ENCODE results near the gene INVS. TPM values are rescaled to one million over a fixed set of nuclear protein-coding genes. Genes with fewer than 3 reads are reported as not detected.

The INVS gene
- total and polyA plus RNA-seq, 2 of the 13 experiments (the other 11 are each of a cell fraction or from before 2014, with no cell fraction given) = 11.3 to 16.3 TPM

- TF ChIP-seq CSRNP1 (CRISPR knock-in tag; IDR thresholded peaks at IDR 0.05) (no peak), ZNF776 (CRISPR knock-in tag; IDR thresholded peaks at IDR 0.05) (no peak), ZNF781 (CRISPR knock-in tag; IDR thresholded peaks at IDR 0.05; ENCODE audit: borderline replicate concordance, not compliant biosample characterization) (no peak), ZNF253 (CRISPR knock-in tag; IDR thresholded peaks at IDR 0.05; ENCODE audit: borderline replicate concordance) (no peak), NR2F2 (IDR thresholded peaks at IDR 0.05; ENCODE audit: borderline replicate concordance, low read depth) (no peak), RBAK (CRISPR knock-in tag; IDR thresholded peaks at IDR 0.05) (no peak), DRAP1 (CRISPR knock-in tag; IDR thresholded peaks at IDR 0.05) (no peak), SALL2 (CRISPR knock-in tag; IDR thresholded peaks at IDR 0.05) (no peak), ZNF225 (CRISPR knock-in tag; IDR thresholded peaks at IDR 0.05) (no peak), JDP2 (CRISPR knock-in tag; IDR thresholded peaks at IDR 0.05; ENCODE audit: borderline replicate concordance) (no peak), ELF1 (CRISPR knock-in tag; IDR thresholded peaks at IDR 0.05) (no peak), YY1 (IDR thresholded peaks at IDR 0.05; ENCODE audit: insufficient read depth, insufficient replicate concordance, low read depth, low read length) (no peak), ZNF703 (CRISPR knock-in tag; IDR thresholded peaks at IDR 0.05; ENCODE audit: borderline replicate concordance) (no peak)
These were observed 71.0 kb downstream of the INVS start (continued) for GRCh38 chr9:100170085-100170484.

GRCh38 chr9:100170556-100170955 is 71.5 kb downstream of the INVS start:
- no peak for FAIRE-seq
- no peak overlapping the region for H3K27ac ChIP-seq (ENCODE audit: extremely low read length, insufficient read depth, low read length)
- no peaks in the 10 kb centered on the region for H3K36me3 ChIP-seq (replicated peaks in 1 of 2; ENCODE audit: control insufficient read depth in 1 of 2, insufficient read depth in 2 of 2, low read length in 2 of 2)
- H3K4me2 ChIP-seq (ENCODE audit: low read depth, low read length) = no peak overlapping the region
- ChIA-PET CTCF (ENCODE audit: low intra/inter-chr PET ratio, low total read pairs) (no interaction called here), POLR2A (no interaction called here)
- H3K4me1 ChIP-seq (ENCODE audit: insufficient read depth, low read length) = no peaks in the 10 kb centered on the region
- intact Hi-C loops (cut with micrococcal nuclease; ENCODE audit: unreplicated experiment) = no loop called here
- H3K27me3 ChIP-seq (ENCODE audit: control insufficient read depth in 1 of 2, insufficient read depth in 2 of 2, low read length in 2 of 2) = no peaks in the 10 kb centered on the region
- H4K20me1 ChIP-seq (ENCODE audit: insufficient read depth, low read length) = no peaks in the 10 kb centered on the region
- no peak overlapping the region for H3K4me3 ChIP-seq (replicated peaks in 1 of 3; ENCODE audit: insufficient read depth in 1 of 3, low read depth in 2 of 3, low read length in 3 of 3)
- TF ChIP-seq NFKBIZ (CRISPR knock-in tag; IDR thresholded peaks at IDR 0.05) = no peak
- no peak for TF ChIP-seq ZNF678 (CRISPR knock-in tag; IDR thresholded peaks at IDR 0.05)
- TF ChIP-seq HIVEP1 (CRISPR knock-in tag; IDR thresholded peaks at IDR 0.05) = no peak
- TF ChIP-seq ZNF33A (CRISPR knock-in tag; IDR thresholded peaks at IDR 0.05; ENCODE audit: borderline replicate concordance) = no peak
- no peak for TF ChIP-seq SUZ12 (IDR thresholded peaks at IDR 0.05; ENCODE audit: low read depth, low read length)
- TF ChIP-seq ZNF615 (CRISPR knock-in tag; IDR thresholded peaks at IDR 0.05; ENCODE audit: borderline replicate concordance) = no peak
- no peak for TF ChIP-seq THAP8 (CRISPR knock-in tag; IDR thresholded peaks at IDR 0.05; ENCODE audit: borderline replicate concordance)
- no peak for TF ChIP-seq ZBTB1 (CRISPR knock-in tag; IDR thresholded peaks at IDR 0.05; ENCODE audit: borderline replicate concordance)
- in situ Hi-C loops (cut with HindIII; ENCODE audit: extremely low pct_ligation_motif_present, low pct_unique_long_range_greater_than_20kb) = no loop called here
- ATAC-seq = no peak
- no peak for DNase-seq (ENCODE audit: low spot score)
- H2AFZ ChIP-seq (ENCODE audit: low read length) = no peak overlapping the region
- no peak overlapping the region for H3K9ac ChIP-seq (ENCODE audit: insufficient read depth, low read depth, low read length)
- no peaks in the 10 kb centered on the region for H3K79me2 ChIP-seq (ENCODE audit: insufficient read depth, low read length)
- no TSS peak for BruUV-seq (replicated peaks)
- H3K9me3 ChIP-seq (ENCODE audit: low read length) = no peaks in the 10 kb centered on the region

Measured in HepG2 (cell line).